Measurements from ENCODE around the gene CNP. TPM values are rescaled to one million over a fixed set of nuclear protein-coding genes. Genes with fewer than 3 reads are reported as not detected.
"Not testable (repeated sequence)": the region's sequence is repeated elsewhere in the genome, so short reads cannot be mapped to it uniquely, and the experiment has no call there.

The CNP gene
- total RNA-seq, 1 experiment from 2014 or later: 78.5 TPM

GRCh38 chr17:41931715-41932114 lies 34.9 kb upstream of the CNP start:
- H3K36me3 Mint-ChIP-seq (ENCODE audit: insufficient read depth in 1 of 3, low read depth in 3 of 3); H3K9me3 Mint-ChIP-seq; H3K56ac ChIP-seq (ENCODE audit: insufficient read length, low read depth, low read length); H3K18ac ChIP-seq (ENCODE audit: insufficient read length, low read depth, low read length); H3K9ac ChIP-seq (ENCODE audit: extremely low read depth, insufficient read length, low read length); H3K4me2 ChIP-seq (ENCODE audit: insufficient read depth, insufficient read length, low read length); H3K79me1 ChIP-seq (ENCODE audit: insufficient read depth, low read depth, low read length, poor library complexity, severe bottlenecking); DNase-seq; H2BK20ac ChIP-seq (ENCODE audit: low read depth, low read length, poor library complexity, severe bottlenecking); H3K79me2 ChIP-seq (ENCODE audit: insufficient read depth, low read length); H3K9me3 ChIP-seq (ENCODE audit: control insufficient read depth, low read depth, low read length); H4K8ac ChIP-seq (replicated peaks; ENCODE audit: insufficient read length, low read depth, low read length); H4K20me1 ChIP-seq (ENCODE audit: control insufficient read depth, insufficient read depth, insufficient read length); H2BK120ac ChIP-seq (ENCODE audit: low read depth, low read length, poor library complexity, severe bottlenecking); H3K23ac ChIP-seq (ENCODE audit: insufficient read length, low read depth, low read length); H3K27ac ChIP-seq (ENCODE audit: insufficient read length, low read depth, low read length); H3K27ac Mint-ChIP-seq; H3K27me3 ChIP-seq (ENCODE audit: insufficient read depth, low read length); H3K14ac ChIP-seq (ENCODE audit: insufficient read depth, low read length); H2AFZ ChIP-seq (ENCODE audit: low read length); H2BK5ac ChIP-seq (ENCODE audit: insufficient read length, low read length); H3K4me1 ChIP-seq (ENCODE audit: insufficient read depth, low read length); H3K27me3 Mint-ChIP-seq (ENCODE audit: low read depth); H3K23me2 ChIP-seq (ENCODE audit: insufficient read length, low read depth, low read length, poor library complexity, severe bottlenecking); H4K91ac ChIP-seq (ENCODE audit: insufficient read length, low read depth, low read length); H3K4ac ChIP-seq (ENCODE audit: low read depth, low read length); H2AK5ac ChIP-seq (ENCODE audit: insufficient read length, low read length); H2BK15ac ChIP-seq (ENCODE audit: low read depth, low read length); H3T11ph ChIP-seq (ENCODE audit: low read length); H4K5ac ChIP-seq (ENCODE audit: insufficient read length, low read depth, low read length); H2BK12ac ChIP-seq (ENCODE audit: insufficient read length, low read depth, low read length): not testable (repeated sequence)
- peak overlapping the region in 1 of 2 experiments; percentile 76; a peak in 1 of 5 replicates for H3K4me3 Mint-ChIP-seq
- WGBS (ENCODE audit: extremely low coverage, insufficient read length, low lambda C conversion rate): no CpG with 5 or more reads among the region's 4 CpGs
- H3K4me1 Mint-ChIP-seq: peaks cover 21% of the 10 kb centered on the region in 2 experiments
